IPS-NIHi11 (cell line): ENCODE results near the gene KDM4C.

ENCODE experiments used
- DNase-seq: peaks from one replicate; pipeline ENCODE4 v3.0.0; 2012; ENCODE audit warnings: mixed read lengths, low spot score

Gene KDM4C

GRCh38 chr9:7045361-7045760, 287.6 kb downstream of the KDM4C start:
- no peak for DNase-seq

DNA sequence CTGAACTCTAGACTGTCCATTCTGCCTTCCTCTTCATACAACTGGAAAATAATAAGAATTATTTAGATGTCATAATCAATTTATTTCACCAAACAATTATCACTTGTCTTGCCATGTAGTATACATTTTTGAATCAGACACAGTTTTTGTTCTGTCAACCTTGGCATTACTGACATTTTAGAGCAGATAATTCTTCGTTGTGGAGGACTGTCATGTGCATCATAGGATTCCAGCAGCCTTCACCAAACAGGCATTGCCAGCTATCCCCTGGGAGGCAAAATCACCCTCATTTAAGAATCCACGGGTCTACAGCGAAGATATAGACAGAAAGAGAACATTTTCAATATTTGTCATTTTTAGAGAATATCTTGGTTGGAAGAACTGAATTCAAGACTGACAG, 293.9 kb downstream of the KDM4C start:
- DNase-seq, result no peak

DNA sequence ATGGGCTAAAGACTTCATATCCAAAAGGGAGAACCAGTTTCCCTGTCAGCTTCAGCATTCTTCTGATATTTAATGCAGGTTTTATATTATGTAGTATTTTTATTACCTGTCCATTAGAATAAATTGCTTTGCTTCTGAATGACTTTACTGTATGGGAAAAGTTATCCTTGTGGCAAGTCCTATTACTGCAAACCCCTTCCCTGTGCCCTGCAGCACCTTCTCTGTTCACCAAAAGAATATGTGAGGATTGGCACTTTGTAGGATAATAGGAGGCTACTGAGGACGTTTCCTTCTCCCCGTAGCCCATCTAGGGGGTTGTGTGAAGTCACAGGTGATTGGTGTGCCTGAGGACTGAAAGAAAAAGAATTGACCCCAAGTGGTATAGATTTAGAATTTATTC, 296.1 kb downstream of the KDM4C start:
- DNase-seq, result no peak

GRCh38 chr9:7055171-7055903, 297.6 kb downstream of the KDM4C start:
- no peak for DNase-seq

GRCh38 chr9:7056254-7056653, 298.5 kb downstream of the KDM4C start:
- no peak for DNase-seq

DNA sequence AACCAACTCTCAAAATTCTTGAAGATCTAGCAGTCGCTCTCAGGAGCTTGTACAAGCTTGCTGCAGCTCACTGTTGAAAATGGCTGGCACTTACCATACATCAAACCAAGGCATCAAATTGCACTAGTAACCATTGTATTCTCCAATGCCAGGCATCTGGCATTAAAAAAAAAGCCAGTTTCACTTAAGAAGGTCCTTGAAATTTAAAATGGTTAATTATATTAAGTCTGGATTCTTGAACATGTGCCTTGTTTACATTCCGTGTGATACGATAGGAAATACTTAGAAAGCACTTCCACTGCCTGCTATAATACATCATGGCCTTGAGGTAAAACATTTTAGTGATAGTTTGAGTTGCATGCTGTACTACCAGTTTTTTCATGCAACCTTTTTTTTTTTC, 300.7 kb downstream of the KDM4C start:
- no peak for DNase-seq

- DNase-seq, result no peak
These were observed 309.4 kb downstream of the KDM4C start for GRCh38 chr9:7067169-7067568.

GRCh38 chr9:7071916-7072315, 314.1 kb downstream of the KDM4C start:
- DNase-seq, result no peak

DNA sequence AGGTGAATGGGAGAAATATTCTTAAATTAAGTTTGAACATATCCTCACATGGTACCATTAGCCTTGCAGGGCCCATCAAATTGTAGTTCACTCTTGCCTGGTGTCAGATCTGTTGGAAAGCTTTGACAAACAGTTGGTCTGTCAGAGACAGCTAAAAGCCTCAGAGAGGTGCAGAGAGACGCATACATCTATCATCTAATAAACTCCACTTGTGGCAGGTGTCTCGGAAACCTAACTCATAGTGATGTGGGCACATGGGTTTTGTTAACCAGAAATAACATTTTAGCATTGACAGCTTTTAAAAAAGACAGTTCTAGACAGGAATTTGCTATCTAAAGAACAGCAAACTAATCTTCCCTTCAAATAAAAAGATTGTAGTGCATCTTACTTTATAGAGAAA, 315.9 kb downstream of the KDM4C start:
- DNase-seq, result no peak

DNA sequence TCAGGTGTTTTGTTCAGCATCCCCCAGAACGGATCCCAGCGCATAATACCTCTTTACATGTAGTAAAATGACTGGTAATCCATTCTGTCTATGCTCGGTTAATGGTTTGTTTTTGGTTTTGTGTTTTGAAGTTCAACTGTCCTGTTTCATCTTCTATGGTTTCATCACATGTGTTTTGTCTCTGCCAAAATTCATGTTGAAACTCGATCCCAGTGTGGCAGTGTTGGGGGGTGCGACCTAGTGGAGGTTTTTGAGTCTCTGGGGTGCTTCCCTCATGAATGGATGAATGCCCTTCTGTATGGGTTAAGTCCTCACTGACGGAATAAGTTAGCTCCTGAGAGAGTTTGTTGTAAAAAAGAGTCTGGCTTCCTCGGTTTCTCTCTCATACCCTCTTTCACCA, 317.4 kb downstream of the KDM4C start:
- DNase-seq, result no peak

GRCh38 chr9:7079051-7079450, 321.3 kb downstream of the KDM4C start:
- DNase-seq, result no peak

DNA sequence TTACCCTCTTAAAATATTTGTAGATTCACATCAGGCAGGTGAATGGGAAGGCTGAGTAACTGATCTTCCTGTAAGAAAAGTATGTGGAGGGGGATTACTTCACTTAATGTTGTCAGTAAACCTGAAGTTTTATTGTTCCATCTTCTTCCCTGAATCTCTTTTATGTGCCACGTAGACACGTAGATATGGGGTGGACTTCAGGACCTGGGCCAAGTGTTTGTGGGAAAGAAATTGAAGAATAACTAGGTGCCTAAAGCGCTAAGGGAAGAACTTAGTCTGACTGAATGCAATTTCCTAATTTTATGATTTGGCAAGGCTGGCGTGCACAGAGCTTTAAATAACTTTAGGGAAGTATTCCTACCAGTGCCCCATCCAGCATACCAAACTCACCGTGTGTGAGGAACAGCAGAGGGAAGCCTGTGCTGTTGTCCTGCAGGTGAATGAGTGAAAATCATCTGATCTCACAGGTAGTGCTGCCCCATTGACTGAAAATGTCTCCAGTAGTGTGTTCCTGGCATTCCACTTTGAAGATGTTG, 323.4 kb downstream of the KDM4C start:
- DNase-seq, result no peak

DNA sequence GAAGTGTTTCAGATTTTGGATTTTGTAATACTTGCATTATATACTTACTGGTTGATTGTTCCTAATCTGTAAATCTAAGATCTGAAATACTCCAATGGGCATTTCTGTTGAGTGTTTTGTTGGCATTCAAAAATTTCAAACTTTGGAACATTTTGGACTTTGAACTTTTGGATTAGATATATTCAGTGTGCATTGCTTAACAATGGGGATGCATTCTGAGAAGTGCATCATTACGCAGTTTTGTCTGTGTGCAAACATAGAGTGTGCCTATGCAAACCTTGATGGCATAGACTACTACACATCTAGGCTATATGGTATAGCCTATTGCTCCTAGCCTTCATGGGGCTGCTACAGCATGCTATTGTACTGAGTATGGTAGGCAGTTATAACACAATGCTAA, 325.4 kb downstream of the KDM4C start:
- DNase-seq, result no peak

DNA sequence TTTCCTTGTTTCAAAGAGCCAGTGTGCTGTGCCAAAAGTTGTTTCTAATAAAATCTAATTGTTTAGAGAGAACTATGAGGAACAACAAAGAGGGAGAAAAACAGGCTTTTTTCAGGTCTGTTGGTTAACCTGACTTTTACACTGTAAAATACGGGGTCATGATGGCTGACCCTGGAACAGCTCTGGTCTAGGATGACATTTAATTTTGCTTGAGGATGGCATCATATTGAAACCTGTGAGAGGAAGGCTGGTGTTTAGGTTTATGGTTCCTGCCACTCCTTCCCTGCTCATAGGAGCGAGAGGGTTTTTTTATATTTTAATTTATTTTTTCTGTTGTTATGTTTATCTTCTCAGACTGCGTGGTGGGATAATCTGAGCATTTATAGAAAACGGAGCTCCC, 327.6 kb downstream of the KDM4C start:
- DNase-seq, result no peak

- DNase-seq, result no peak
These were observed 328.6 kb downstream of the KDM4C start for GRCh38 chr9:7086389-7086788.

- no peak for DNase-seq
These were observed 330.8 kb downstream of the KDM4C start for GRCh38 chr9:7088611-7089010.

- DNase-seq, result peak; percentile 11
These were observed 331.8 kb downstream of the KDM4C start for GRCh38 chr9:7089406-7090193.

DNA sequence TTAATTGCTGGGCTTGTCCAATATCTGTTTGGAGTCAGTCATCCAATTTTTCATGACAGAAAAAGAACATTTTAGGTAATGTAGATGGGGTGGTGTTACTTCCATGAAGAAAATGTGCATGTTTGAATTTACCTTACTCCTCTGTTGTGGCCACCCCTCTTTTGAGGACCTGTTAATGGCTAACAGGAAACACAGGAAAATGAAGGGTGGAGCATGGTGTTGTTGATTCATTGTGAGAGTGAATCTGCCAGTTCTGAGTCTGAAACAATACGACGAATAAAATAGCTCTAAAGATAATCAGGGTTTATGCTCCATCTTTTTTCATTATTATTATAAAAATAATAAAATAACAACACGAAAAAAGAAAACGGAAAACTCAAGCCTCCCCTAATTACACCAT, 335.3 kb downstream of the KDM4C start:
- DNase-seq, result no peak

DNA sequence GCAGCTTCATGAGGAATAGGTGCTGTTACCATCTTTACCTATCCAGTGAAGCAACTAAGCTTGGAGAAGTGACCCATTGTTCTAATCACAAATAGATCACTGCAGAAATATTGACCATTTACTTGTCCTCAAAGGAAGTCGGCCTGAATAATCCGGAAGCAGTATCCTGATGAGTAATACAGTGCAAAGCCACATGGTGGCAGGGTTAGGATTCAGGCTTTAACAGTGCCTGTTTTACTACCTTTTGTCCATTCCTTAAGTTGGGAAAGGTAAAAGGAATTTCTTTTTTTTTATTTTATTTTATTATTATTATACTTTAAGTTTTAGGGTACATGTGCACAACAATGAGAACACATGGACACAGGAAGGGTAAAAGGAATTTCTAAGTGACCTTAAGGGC, 336.3 kb downstream of the KDM4C start:
- DNase-seq, result peak; percentile 46

- DNase-seq, result no peak
These were observed 336.8 kb downstream of the KDM4C start for GRCh38 chr9:7094576-7094975.

DNA sequence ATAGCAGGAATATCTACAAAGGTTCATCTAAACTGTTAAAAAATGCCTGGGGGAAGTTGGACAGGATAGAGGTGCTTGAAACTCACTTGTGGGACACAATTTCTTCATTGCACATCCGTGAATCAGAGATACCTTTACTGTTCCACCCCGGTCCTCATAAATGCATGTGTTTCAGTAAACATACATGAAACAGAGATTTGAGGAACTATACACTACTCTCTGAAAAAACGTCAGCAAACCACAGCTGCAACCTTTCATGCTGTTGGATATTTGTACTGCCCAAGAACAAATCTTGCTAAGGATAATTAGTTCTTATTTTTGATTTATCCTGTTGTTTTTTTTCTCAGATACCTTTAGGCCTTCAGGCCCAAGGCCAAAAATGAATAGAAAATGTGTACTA, 337.3 kb downstream of the KDM4C start:
- DNase-seq, result no peak

DNA sequence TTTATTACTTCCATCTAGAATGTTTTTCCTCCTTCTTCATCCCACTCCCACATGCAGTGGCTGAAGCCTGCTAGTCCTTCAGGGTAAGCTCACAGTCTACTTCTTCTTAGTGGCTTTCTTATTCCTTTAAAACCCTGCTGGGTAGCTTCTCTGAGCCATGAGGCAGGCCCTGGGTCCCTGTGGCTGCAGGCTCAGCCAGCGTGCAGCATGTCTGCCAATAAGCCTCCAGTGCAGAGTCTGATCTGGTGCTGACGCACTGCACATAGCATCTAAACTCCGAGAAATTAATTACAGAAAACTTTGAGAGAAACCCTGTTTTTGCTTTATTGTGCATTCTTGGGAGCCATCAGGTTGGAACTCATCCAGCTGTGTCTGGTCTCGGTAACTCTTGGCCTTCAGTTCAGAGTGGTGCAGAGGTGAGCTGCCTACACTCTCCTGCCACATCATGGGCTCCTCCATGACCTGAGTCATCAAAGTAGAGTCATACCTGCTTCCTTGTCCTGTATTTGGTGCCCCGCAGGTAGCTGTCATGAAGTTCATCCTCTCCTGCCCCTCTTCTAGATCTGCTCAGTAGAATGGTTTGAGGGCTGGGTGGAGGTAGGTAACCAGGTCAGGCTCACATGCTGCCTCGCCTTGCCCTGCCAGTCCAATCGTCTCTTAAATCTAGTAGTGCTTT, 339.4 kb downstream of the KDM4C start:
- DNase-seq, result no peak
